T-helper 22 cell (primary cell): ENCODE measurements around the gene ARSI.

ENCODE experiments used
- DNase-seq: peaks from one replicate; pipeline ENCODE4 v3.0.0-alpha.2; 2020; ENCODE audit warnings: low read depth

ARSI gene

GRCh38 chr5:150307617-150308426 is 5.1 kb upstream of the ARSI start:
- DNase-seq = no peak

DNA sequence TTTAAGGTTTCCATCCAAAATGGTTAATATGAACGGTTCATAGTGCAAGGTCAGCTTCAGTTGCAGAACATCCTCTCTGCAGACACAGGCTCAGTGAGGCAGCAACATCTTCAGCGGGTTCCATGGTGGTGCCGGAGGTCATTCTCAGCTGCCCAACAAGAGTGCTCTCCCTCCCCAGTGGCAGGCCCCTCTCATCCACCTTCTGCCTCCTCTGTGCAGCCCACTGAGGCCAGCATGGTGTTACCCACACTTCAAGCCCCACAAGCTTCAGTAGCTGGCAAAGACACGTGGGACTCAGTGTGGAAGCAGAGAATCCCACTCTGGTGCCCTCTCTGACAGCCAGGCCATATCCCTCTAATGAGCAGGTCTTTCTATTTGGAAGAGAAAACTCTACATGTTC is 4.1 kb upstream of the ARSI start:
- no peak for DNase-seq

DNA sequence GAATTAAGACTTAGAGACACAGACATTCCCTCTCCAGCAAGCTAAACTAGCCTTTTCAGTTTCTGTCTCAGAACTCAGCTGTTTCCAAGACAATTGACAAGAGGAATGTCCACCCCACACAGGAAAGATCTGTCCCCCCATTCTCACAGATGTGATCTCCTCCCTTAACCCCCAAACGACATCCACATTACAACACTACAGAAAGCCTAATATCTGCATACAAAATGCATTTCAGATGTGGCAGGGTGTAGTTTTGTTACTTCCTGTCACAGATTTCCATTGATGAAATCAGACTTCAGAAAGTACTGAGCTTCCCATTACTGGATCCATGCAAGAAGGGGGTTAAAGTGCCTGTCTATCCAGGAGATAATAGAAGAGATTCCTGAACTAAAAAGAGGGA is 2.9 kb upstream of the ARSI start:
- DNase-seq = no peak

DNA sequence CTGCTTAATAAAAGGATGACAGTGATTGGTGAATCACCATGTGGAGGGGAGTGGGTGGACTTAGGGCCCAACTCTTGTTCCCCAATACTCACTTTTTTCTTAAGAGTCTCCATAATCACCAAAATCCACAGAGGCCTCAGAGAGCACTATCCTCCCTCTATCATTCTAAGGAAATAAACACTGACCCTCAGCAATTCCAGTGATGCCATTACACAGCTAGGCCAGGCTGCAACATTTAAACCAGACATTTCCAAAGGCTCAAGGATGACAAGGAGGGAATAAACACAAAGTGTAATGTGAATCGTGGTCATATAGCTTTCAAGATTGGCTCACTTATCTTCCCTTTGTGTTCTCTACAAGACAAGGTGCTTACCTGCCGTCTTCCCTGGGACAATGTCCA is 2.4 kb upstream of the ARSI start:
- no peak for DNase-seq

DNA sequence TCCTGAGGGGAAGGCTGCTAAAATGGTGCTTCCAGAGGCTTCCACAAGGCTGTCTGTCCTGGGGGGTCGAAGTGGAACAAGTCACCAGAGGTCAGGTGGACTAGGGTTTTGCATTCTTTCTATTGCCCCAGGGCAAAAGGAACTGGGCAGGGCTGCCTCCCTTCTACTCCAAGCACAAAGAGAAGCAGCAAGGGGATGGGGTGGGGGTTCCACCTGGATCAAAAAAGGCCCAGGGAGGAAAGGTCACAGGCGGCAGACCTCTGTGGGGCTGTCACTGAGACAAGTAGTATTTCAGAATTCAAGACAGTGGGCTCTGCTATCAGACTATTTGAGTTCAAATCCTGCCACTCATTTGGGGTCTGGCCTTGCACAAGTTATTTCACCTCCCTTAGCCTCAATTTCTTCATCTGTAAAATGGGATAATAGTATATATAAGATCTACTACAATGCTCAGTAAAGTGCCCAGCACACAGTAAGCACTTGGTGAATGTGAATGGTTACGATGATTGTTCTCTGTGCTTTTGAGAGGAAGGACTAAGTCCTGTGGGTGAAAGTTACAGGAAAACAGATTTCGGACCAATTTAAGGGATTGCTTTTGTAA is 1.9 kb upstream of the ARSI start:
- no peak for DNase-seq

- no peak for DNase-seq
Observed at GRCh38 chr5:150303660-150304386, 1.1 kb upstream of the ARSI start.

DNA sequence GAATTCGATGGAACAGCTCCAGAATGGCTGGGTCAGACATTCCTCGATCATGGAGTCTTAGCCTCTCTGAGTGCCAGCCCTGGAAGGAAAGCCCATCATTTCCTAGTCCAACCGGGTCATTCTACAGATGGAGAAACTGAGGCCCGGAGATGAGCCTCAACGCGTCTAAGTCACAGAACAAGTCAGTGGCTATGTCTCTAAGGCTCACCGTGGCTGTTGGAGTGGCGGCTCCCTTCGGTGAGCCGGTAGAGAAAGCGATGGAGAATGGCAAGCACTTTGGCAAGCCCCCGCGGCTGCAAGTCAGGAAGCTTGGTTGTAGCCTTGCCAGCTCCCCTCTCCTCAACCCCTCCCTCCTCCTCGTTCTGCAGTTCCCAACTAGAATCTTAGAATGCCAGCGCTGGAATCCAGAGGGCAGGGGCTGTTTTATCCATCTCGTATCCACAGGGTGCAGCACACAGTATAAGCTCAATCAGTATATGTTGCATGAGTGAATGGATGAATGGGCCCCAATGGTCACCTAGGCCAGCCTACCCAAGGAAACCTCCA is 438 bp upstream of the ARSI start:
- DNase-seq = no peak

GRCh38 chr5:150301901-150302300 is 804 bp downstream of the ARSI start:
- no peak for DNase-seq

DNA sequence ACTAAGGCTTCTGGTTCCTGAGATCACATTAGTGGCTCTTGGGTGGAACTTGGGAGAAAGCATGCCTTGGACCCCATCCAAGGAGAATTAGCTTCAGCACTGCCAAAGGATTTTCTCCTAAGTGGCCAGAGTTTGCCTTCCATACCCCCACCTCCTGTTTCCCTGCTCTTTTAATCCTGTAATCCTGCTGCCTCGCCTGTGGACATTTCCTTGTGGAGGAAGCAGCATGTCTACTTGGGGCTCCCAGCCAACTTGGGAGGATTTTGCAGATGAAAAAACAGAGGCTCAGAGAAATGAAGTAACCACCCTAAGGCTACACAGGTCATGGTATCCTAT is 1.6 kb downstream of the ARSI start:
- no peak for DNase-seq

DNA sequence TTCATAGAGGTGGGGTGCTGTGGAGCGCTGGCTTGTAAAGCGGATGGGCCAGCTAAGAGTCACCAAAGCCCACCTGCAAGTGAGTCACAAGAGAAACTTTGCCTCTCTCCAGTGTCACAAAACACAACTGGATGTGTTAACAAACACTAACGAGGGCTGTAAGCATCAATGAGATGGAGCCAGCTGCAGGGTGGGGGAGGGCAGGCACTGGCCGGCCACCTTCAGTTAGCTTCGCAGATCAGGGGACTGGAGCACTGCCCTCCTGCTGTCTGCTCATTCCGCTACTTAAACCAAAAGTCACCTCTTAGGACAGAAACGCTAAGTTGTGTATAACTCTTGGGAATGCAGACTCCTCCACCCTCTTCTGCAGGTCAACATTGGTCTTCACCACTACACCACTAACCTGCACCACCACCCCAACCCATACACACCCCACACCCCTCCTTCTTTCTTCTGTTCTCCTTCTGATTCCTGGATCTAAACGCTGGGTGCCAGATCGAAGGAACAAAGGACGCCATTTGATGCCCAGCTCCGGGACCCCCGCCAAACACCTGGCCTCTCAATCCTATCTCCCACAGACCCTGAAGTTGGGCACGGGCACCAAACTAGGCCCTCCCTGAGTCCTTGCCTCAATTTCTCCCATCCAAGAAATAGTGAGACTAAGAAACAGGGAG is 2.1 kb downstream of the ARSI start:
- no peak for DNase-seq

DNA sequence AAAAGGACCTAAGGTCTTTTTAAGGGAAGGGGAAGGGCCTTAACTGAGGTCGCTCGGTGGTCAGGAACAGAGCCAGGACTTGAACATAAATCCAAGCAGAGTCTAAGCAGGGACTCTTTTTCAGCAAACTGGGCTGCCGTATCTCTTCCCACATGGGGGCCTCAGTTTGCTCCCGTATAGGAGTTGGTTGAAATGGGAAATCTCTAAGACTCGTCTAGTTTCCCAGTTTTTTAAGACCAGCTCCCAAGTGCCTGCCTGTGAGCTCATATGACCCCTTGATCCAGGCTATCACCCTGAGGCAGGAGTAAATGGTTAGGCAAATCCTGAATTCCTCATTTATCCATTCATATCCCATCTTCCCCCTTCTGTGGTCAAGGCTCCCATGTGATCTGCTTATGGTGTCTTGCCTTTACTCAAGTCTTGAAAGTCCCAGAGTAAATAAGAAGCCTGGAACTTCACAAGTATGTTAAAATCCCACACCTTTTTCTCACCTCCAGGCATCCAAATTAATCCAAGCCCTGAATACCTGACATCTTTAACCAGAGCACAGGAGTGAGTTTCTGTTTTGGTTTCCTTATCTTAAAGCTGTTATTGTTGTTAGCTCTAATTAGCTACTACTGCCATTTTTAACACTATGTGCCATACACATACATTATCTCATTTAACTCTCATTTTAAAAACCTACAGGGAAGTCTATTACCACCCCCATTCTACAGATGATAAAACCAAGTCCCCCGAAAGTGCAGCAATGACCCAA is 3.0 kb downstream of the ARSI start:
- DNase-seq = no peak

DNA sequence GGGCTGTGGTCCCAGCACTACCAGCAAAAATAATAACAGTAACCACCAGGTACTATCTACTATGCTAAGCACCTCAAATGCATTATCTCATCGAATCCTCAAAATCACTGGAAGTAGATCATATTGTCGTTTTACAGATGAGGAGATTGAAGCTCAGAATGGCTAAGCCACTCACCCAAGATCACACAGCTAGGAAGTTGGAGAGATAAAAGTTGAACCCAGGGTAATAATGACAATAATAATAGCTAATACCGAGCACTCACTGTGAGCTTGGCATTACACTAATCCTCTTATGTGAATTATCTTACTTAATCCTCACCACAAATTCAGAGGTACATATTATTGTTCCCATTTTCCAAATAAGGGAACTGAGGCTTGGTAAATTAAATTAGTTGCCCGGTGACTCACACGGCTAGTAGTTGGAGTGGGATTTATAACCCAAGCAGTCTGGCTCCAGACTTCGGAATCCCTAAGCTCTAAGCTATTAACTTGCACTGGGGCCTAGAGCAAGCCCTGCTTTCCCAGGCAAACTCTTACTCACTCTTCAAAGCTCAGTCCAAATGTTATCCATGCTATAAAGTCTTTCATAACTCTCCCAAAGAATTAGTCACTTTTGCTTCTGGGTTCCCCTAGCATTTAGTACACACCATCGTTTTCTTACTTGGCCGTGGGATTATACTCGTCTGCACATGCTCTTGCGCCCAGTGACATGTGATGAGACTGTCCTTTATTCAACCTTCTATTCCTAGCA is 3.8 kb downstream of the ARSI start:
- no peak for DNase-seq

DNA sequence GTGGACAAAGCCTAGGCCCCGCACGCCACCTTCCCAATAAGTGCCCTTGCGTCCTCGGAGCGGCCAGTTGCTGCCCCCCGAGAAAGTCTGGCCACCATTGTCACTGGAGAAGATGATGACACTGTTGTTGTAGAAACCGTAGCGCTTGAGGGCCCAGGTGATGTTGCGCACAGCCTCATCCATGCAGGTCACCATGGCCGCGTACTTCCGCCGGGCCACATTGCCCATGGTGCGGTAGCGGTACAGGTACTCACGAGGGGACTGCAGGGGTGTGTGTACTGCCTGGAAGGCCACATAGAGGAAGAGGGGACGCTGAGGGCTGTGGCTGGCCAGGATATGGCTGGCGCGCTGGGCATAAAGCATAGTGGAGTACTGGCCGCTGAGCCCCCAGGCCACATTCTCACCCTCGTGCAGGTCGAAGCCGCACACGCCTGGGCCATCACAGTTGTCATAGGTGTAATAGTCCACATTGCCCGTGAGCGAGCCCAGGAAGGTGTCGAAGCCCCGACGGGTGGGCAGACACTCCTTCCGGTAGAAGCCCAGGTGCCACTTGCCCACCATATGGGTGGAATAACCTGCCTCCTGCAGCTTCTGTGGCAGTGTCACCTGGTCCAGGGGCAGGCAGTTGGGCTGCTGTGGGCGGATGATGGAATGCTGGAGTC is 4.6 kb downstream of the ARSI start:
- DNase-seq = no peak

- no peak for DNase-seq
Observed at GRCh38 chr5:150297236-150297890, 5.3 kb downstream of the ARSI start.

DNA sequence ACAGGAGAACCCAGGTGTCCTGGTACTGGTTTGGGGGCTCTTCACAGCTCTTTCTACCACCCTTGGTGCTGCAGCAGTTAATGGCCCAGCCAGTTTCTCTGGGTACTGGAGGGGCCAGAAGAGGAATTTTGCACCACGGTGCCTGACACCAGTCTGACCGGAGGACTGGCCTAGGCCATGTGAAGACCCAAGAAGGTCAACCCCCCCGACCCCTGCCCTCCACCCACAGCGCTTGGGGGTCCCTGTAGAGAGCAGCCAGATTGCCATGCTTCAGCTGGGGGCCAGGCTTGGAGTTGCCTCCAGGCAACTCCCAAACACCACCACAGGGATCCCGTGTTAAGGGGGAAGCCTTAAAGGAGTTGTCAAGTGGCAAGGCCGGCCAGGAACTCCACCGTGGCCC is 6.2 kb downstream of the ARSI start:
- DNase-seq = no peak

DNA sequence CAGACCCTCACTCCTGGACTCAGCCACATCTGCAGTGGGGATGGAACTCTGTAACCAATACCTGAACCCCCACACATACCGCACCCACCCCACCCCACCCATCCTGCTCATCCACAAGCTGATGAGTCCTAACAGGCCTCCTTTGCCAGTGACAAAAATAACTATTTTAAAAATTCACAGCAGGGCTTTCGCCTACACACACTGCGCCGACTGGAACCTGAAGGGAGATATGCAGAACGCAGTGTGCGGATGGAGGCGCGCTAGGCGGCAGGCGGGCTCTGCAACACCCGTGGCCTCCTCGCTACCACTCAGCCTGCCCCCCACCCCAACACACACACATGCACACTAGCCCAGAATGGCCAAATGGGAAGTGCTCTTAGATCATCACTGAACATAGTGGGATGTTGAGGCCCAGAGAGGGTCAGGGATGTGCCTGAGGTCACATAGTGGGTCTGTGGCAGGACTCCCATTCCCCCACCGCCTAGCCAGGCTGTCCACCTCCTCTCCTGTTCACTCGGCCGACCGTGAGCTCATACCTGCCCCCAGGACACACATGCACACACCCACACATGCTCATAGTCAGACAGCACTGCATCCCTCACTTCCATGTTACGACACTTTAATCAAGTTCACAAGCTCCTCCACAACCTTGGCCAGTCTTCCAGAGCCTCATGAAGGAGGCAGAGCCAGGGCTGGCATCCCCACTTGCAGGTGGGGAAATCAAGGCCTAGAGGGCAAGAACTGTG is 6.8 kb downstream of the ARSI start:
- no peak for DNase-seq

DNA sequence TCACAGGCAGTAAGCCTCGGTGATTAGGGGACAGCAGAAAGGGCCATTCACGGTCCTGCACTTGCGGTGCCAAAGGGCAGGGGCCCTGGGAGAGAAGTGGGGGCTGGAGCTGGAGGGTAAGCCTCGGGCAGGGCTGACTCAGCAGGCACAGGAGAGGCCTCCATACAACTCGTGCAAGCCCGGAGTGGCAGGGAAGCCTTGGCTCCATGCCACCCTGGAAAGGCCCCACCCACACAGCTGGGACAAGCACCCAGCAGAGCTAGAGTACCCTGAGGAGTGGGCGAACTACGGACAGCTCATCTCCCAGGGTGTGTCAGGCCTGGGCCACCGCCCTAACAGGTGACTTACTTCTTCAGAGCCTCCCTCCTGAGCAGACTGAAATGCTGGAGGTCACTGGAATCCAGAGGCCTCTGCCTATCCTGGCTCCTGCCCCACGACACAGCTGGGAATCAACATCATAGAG is 7.5 kb downstream of the ARSI start:
- DNase-seq = no peak

- DNase-seq = no peak
Observed at GRCh38 chr5:150294551-150295071, 8.1 kb downstream of the ARSI start.
